DND-41 (cell line): ENCODE results near the gene DAB1.

Experiments used
- EZH2 ChIP-seq: IDR thresholded peaks from 3 replicates; pipeline ENCODE4 v1.6.1; 2012; ENCODE audit warnings: borderline replicate concordance, low read depth, mild to moderate bottlenecking, moderate library complexity, low read length, inconsistent platforms; ENCODE audit not compliant: severe bottlenecking
- TF ChIP-seq, protein P1 (sequence below): IDR thresholded peaks from 2 replicates; pipeline ENCODE4 v1.5.1; 2012; ENCODE audit warnings: borderline replicate concordance, low read length, moderate library complexity, mild to moderate bottlenecking; ENCODE audit not compliant: poor library complexity, severe bottlenecking; ENCODE audit errors: extremely low read depth

DNA sequence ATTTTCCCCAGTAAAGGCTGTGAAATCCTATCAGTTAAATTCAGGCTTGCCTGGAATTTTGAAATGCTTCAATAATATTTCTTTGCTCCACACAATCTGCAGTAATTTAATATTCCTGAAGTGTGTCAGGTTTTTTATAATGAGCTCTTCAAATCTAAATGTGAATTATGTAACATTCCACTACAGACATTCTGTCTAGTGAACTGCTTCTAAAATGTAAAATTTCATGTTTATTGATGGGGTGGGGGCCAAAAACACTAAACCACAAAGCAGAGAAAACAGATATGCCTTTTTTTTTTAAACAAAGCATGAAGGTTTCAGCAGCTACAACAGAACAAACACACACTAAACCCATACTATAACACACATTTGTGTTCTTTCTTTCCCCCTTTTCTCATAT lies 129.7 kb downstream of the DAB1 start:
- TF ChIP-seq, protein P1, sequence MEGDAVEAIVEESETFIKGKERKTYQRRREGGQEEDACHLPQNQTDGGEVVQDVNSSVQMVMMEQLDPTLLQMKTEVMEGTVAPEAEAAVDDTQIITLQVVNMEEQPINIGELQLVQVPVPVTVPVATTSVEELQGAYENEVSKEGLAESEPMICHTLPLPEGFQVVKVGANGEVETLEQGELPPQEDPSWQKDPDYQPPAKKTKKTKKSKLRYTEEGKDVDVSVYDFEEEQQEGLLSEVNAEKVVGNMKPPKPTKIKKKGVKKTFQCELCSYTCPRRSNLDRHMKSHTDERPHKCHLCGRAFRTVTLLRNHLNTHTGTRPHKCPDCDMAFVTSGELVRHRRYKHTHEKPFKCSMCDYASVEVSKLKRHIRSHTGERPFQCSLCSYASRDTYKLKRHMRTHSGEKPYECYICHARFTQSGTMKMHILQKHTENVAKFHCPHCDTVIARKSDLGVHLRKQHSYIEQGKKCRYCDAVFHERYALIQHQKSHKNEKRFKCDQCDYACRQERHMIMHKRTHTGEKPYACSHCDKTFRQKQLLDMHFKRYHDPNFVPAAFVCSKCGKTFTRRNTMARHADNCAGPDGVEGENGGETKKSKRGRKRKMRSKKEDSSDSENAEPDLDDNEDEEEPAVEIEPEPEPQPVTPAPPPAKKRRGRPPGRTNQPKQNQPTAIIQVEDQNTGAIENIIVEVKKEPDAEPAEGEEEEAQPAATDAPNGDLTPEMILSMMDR: no peak
- no peak for TF ChIP-seq EZH2
